Small intestine (tissue), 7 donors: ENCODE results near the gene PTPRR. TPM values are rescaled to one million over a fixed set of nuclear protein-coding genes. Genes with fewer than 3 reads are reported as not detected.

Experiments used
- DNase-seq, 2 donors: peaks; one replicate each; pipeline versions ENCODE4 v3.0.0 to v3.0.0-alpha.2; 2013
- FAIRE-seq: peaks from 2 replicates; lab custom pipeline; 2012; peaks lifted over from hg19 to GRCh38; lab: Jason Lieb, UNC
- H3K27ac ChIP-seq, 3 donors: one replicate each; pipeline ENCODE4 v1.5.1; 2013; ENCODE audit warnings: low read length in 2 of 3, mild to moderate bottlenecking in 2 of 3, control low read depth in 1 of 3, inconsistent platforms in 1 of 3, low read depth in 1 of 3, moderate library complexity in 1 of 3
- H3K27me3 ChIP-seq, 3 donors: one replicate each; pipeline ENCODE4 v1.6.1; 2013; ENCODE audit warnings: low read length in 3 of 3, inconsistent platforms in 1 of 3; ENCODE audit not compliant: control insufficient read depth in 3 of 3, insufficient read depth in 3 of 3
- H3K36me3 ChIP-seq, 3 donors: one replicate each; pipeline ENCODE4 v1.6.1; 2013; ENCODE audit warnings: low read length in 3 of 3, inconsistent platforms in 1 of 3, low read depth in 1 of 3, mild to moderate bottlenecking in 1 of 3, moderate library complexity in 1 of 3; ENCODE audit not compliant: control insufficient read depth in 3 of 3, insufficient read depth in 2 of 3
- H3K4me1 ChIP-seq, 3 donors: one replicate each; pipeline ENCODE4 v1.6.1; 2013; ENCODE audit warnings: low read length in 2 of 3, inconsistent platforms in 1 of 3, low read depth in 1 of 3, mild to moderate bottlenecking in 1 of 3, moderate library complexity in 1 of 3; ENCODE audit not compliant: control insufficient read depth in 3 of 3, insufficient read depth in 2 of 3
- H3K4me3 ChIP-seq, 3 donors: one replicate each; pipeline ENCODE4 v1.5.1; 2013; ENCODE audit warnings: low read length in 3 of 3, control low read depth in 1 of 3, inconsistent platforms in 1 of 3, low read depth in 1 of 3, mild to moderate bottlenecking in 1 of 3, moderate library complexity in 1 of 3
- H3K9me3 ChIP-seq, 2 donors: one replicate each; pipeline ENCODE4 v1.6.1; 2013; ENCODE audit warnings: low read depth in 1 of 2, low read length in 1 of 2; ENCODE audit not compliant: control insufficient read depth in 2 of 2, insufficient read depth in 1 of 2
- WGBS, 3 donors: extraction: QIAGEN DNeasy Blood & Tissue Kit; methylation state at CpG; one replicate each; pipeline ENCODE4 v1.1.7; 2013; 5-methylcytosine and 5-hydroxymethylcytosine counted together
- polyA plus RNA-seq, 4 donors: library from polyadenylated mRNA; stranded (reverse) in 3 of 4; unstranded in 1 of 4; fragments of 200-250 nt in 3 of 4; fragments of 120-200 nt in 1 of 4; gene quantifications; one replicate each; pipeline versions ENCODE4 v1.2.1 to v1.2.3, GENCODE V29; 2013
- donor health status: healthy with polysubstance abuse.
- donor health status: control.
- donor health status: control.
- donor health status: Bipolar disorder and iron deficiency.
- donor health status: healthy.

PTPRR gene
- polyA plus RNA-seq, 4 donors, result 0.84 to 18.9 (median 5.4) TPM

- H3K36me3 ChIP-seq, result no peaks in the 10 kb centered on the region
- DNase-seq (no peak), FAIRE-seq (no peak)
- WGBS, 3 donors, result 73 to 100% (median 97%) methylated on average over 1 of the region's 1 CpG
- H3K27ac ChIP-seq, result no peak overlapping the region
- H3K4me1 ChIP-seq, result no peaks in the 10 kb centered on the region
- H3K27me3 ChIP-seq, result no peaks in the 10 kb centered on the region
- no peaks in the 10 kb centered on the region for H3K9me3 ChIP-seq
- no peak overlapping the region for H3K4me3 ChIP-seq
Observed at GRCh38 chr12:70698345-70698744, 222.2 kb downstream of the PTPRR start.

GRCh38 chr12:70695361-70696023, 225.0 kb downstream of the PTPRR start:
- Histone ChIP-seq H3K4me1 (no peaks in the 10 kb centered on the region), H3K9me3 (no peaks in the 10 kb centered on the region), H3K27me3 (no peaks in the 10 kb centered on the region), H3K27ac (no peak overlapping the region), H3K4me3 (no peak overlapping the region), H3K36me3 (no peaks in the 10 kb centered on the region)
- FAIRE-seq (no peak), DNase-seq (peak; percentile 41 to 68)
- 9 to 39% (median 24%) methylated on average over 3 of the region's 3 CpGs for whole genome bisulfite sequencing, 3 donors

DNA sequence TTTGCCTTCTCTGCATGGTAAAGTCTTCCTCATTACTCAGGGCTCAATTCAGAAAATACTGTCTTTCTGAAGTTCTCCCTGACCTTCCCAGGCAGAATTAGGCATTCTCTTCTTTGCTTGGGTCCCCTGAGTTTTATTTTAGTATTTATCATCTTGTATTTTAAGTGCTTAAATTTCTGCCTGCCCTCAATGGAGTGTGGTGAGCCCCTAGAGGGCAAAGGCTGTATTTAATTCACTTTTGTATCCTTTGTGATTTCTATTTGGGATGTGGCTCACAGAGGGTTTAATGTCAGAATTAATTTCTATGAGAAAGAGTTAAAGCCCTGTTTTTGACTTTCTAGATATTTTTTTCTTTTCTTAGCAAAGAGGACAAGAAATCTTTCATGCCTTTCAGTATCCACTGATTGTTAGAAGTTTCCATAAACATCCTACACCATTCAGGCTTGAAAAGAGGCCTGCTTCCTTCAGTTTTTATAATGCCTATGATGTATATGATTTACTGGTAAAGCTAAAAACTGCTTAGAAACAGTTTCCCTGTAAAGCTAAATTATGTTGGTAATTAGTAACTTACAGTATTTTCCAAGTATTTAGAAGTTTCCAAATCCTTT, 227.8 kb downstream of the PTPRR start:
- no peaks in the 10 kb centered on the region for H3K36me3 ChIP-seq
- DNase-seq (no peak), FAIRE-seq (no peak)
- H3K27ac ChIP-seq, result no peak overlapping the region
- no peaks in the 10 kb centered on the region for H3K9me3 ChIP-seq
- no peaks in the 10 kb centered on the region for H3K27me3 ChIP-seq
- H3K4me3 ChIP-seq, result no peak overlapping the region
- no peaks in the 10 kb centered on the region for H3K4me1 ChIP-seq

DNA sequence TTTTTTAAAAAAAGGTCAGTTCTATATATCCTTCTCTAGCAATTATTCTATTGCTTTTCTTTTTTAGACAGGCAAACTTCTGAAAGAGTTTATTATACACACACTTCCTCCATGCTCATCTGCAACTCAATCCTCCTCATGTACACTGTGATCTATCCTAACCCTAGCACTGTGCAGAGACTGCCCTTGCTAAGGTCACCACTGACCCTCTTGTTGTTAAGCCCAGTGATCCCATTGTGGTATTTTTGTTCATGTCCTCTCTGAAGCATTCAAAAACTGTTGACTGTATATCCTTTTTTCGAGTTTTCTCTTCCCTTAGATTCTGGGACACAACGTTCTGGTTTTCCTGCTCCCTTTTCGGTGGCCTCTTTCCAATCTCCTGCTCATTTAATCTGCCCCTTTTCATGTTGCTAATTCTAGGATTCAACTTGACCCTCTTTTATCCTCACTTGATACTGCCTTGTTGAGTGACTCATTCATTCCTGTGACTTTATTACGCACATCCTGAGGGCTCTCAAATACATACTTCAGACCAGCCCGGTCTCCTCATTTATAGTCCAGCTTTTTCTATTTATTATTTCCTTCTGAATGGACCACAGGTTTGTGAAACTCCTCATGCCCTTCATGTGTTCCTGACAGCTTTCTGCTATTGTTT, 229.4 kb downstream of the PTPRR start:
- DNase-seq (no peak), FAIRE-seq (no peak)
- Histone ChIP-seq H3K36me3 (no peaks in the 10 kb centered on the region), H3K9me3 (no peaks in the 10 kb centered on the region), H3K4me3 (no peak overlapping the region), H3K27ac (peak overlapping the region in 1 of 3 donors; percentile 47), H3K27me3 (no peaks in the 10 kb centered on the region), H3K4me1 (no peaks in the 10 kb centered on the region)
- 77 to 87% (median 86%) methylated on average over 5 of the region's 5 CpGs for WGBS, 3 donors

DNA sequence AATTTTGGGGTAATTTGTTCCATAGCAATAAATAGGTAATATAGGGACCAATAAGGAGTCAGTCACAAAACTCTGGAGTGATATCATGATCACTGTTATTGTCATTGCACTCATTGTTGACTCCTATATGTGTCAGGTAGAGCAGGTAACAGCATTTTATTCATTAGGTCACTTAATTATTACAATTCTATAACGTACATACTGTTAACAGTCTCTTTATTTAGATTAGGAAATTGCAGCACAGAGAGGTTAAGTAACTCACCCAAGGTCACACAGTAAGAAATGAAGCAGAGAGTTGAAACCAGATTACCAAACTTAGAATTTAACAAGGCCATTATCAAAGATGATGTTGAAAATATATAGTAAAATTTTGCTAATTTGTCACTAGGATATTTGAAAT, 233.6 kb downstream of the PTPRR start:
- H3K4me1 ChIP-seq, result no peaks in the 10 kb centered on the region
- FAIRE-seq (no peak), DNase-seq (no peak)
- H3K4me3 ChIP-seq, result no peak overlapping the region
- no peaks in the 10 kb centered on the region for H3K27me3 ChIP-seq
- no peaks in the 10 kb centered on the region for H3K36me3 ChIP-seq
- H3K9me3 ChIP-seq, result no peaks in the 10 kb centered on the region
- no peak overlapping the region for H3K27ac ChIP-seq
- WGBS, 3 donors, result 55 to 67% (median 58%) methylated on average over 1 of the region's 1 CpG

GRCh38 chr12:70686299-70686698, 234.2 kb downstream of the PTPRR start:
- Histone ChIP-seq H3K27me3 (no peaks in the 10 kb centered on the region), H3K27ac (no peak overlapping the region), H3K36me3 (no peaks in the 10 kb centered on the region), H3K4me3 (no peak overlapping the region), H3K4me1 (no peaks in the 10 kb centered on the region), H3K9me3 (no peaks in the 10 kb centered on the region)
- 71 to 92% (median 85%) methylated on average over 2 of the region's 2 CpGs for WGBS, 3 donors
- FAIRE-seq, result no peak
- DNase-seq, result no peak

GRCh38 chr12:70683976-70684375, 236.6 kb downstream of the PTPRR start:
- FAIRE-seq, result no peak
- WGBS, 3 donors, result 74 to 84% (median 82%) methylated on average over 3 of the region's 3 CpGs

GRCh38 chr12:70671698-70672097, 248.8 kb downstream of the PTPRR start:
- FAIRE-seq (no peak), DNase-seq (no peak)
- no peaks in the 10 kb centered on the region for H3K36me3 ChIP-seq
- H3K27me3 ChIP-seq, result no peaks in the 10 kb centered on the region
- 91 to 95% (median 92%) methylated on average over 5 of the region's 5 CpGs for WGBS, 3 donors
- H3K27ac ChIP-seq, result no peak overlapping the region
- no peaks in the 10 kb centered on the region for H3K9me3 ChIP-seq
- H3K4me3 ChIP-seq, result no peak overlapping the region
- H3K4me1 ChIP-seq, result no peaks in the 10 kb centered on the region

More at GRCh38 chr12:70683976-70684375, 236.6 kb downstream of the PTPRR start:
- Histone ChIP-seq H3K4me3 (no peak overlapping the region), H3K27ac (no peak overlapping the region), H3K36me3 (no peaks in the 10 kb centered on the region), H3K27me3 (no peaks in the 10 kb centered on the region), H3K9me3 (peaks cover 0 to 5% of the 10 kb centered on the region in 2 donors), H3K4me1 (no peaks in the 10 kb centered on the region)
- DNase-seq, result no peak
